Fibroblast of skin of right quadriceps (primary cell): ENCODE results near the gene ING5.
"Not testable (repeated sequence)": the region's sequence is repeated elsewhere in the genome, so short reads cannot be mapped to it uniquely, and the experiment has no call there.

Source experiments
- DNase-seq: peaks from one replicate; pipeline ENCODE4 v3.0.0-alpha.2; 2013

Gene ING5

GRCh38 chr2:241741016-241741415, 39.2 kb downstream of the ING5 start:
- no peak for DNase-seq

GRCh38 chr2:241742320-241742939, 40.6 kb downstream of the ING5 start:
- DNase-seq = no peak

- DNase-seq = not testable (repeated sequence)
Measured at GRCh38 chr2:241743008-241743407, 41.2 kb downstream of the ING5 start.

GRCh38 chr2:241743620-241744019, 41.8 kb downstream of the ING5 start:
- no peak for DNase-seq

GRCh38 chr2:241744028-241744754, 42.4 kb downstream of the ING5 start:
- no peak for DNase-seq

GRCh38 chr2:241745276-241745675, 43.4 kb downstream of the ING5 start:
- no peak for DNase-seq

GRCh38 chr2:241746084-241746483, 44.2 kb downstream of the ING5 start:
- DNase-seq = no peak

- no peak for DNase-seq
Measured at GRCh38 chr2:241748468-241749256, 46.8 kb downstream of the ING5 start.

GRCh38 chr2:241750076-241750840, 48.4 kb downstream of the ING5 start:
- DNase-seq = no peak

GRCh38 chr2:241751152-241751551, 49.3 kb downstream of the ING5 start:
- no peak for DNase-seq

GRCh38 chr2:241751776-241752175, 49.9 kb downstream of the ING5 start:
- no peak for DNase-seq

GRCh38 chr2:241752253-241752652, 50.4 kb downstream of the ING5 start:
- no peak for DNase-seq

GRCh38 chr2:241752689-241753276, 50.9 kb downstream of the ING5 start:
- no peak for DNase-seq

- no peak for DNase-seq
Measured at GRCh38 chr2:241753493-241753892, 51.7 kb downstream of the ING5 start.

GRCh38 chr2:241754042-241754441, 52.2 kb downstream of the ING5 start:
- no peak for DNase-seq

GRCh38 chr2:241755166-241755565, 53.3 kb downstream of the ING5 start:
- DNase-seq = no peak

GRCh38 chr2:241755777-241756176, 53.9 kb downstream of the ING5 start:
- no peak for DNase-seq

- DNase-seq = no peak
Measured at GRCh38 chr2:241759067-241759807, 57.4 kb downstream of the ING5 start.

- not testable (repeated sequence) for DNase-seq
Measured at GRCh38 chr2:241759893-241760292, 58.1 kb downstream of the ING5 start.

GRCh38 chr2:241760301-241760771, 58.5 kb downstream of the ING5 start:
- no peak for DNase-seq

GRCh38 chr2:241762321-241762932, 60.6 kb downstream of the ING5 start:
- DNase-seq = no peak
